ENCODE data around the gene MAP4K3. TPM values are rescaled to one million over a fixed set of nuclear protein-coding genes. Genes with fewer than 3 reads are reported as not detected.

MAP4K3 gene
- total and polyA plus RNA-seq, 2 donors (not counting 1 experiment from before 2014, with no cell fraction given), result 1.3 to 28.3 TPM

DNA sequence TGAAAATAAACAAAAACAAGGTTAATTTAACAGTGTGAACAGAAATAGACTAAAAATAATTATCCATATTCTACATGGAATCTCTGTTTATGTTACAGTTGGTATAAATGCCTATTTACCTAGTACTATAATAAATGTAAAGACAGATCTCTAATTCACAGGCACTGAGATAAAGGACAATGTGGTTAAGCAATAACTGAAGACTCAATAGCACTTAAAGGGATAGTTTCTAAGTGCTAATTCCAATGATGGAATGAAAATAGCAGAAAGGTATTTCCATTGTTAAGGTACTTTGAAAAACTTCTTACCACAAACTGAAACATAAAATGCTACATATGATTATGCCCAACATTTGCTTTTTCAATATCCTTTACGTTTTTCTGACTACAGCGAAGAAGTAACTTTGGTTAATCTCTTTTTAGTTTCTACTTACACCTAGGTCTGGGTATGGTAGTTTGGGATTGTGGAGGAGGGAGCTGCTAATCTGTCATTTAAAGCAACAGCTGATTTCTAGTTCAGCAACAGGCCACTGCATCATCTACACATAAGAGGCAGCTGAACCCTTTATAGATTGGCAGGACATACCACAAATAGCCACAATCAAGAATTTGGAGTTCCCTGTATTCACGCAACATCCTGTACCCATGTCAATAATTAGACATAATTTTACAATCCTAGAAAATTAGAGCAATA, 27.2 kb downstream of the MAP4K3 start:
- TF ChIP-seq, protein P1, sequence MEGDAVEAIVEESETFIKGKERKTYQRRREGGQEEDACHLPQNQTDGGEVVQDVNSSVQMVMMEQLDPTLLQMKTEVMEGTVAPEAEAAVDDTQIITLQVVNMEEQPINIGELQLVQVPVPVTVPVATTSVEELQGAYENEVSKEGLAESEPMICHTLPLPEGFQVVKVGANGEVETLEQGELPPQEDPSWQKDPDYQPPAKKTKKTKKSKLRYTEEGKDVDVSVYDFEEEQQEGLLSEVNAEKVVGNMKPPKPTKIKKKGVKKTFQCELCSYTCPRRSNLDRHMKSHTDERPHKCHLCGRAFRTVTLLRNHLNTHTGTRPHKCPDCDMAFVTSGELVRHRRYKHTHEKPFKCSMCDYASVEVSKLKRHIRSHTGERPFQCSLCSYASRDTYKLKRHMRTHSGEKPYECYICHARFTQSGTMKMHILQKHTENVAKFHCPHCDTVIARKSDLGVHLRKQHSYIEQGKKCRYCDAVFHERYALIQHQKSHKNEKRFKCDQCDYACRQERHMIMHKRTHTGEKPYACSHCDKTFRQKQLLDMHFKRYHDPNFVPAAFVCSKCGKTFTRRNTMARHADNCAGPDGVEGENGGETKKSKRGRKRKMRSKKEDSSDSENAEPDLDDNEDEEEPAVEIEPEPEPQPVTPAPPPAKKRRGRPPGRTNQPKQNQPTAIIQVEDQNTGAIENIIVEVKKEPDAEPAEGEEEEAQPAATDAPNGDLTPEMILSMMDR (IDR thresholded peaks at IDR 0.05), result no peak
- no peak for TF ChIP-seq EZH2 (IDR thresholded peaks at IDR 0.05; ENCODE audit: borderline replicate concordance, insufficient read depth, low read depth, low read length, poor library complexity, severe bottlenecking)
- Histone ChIP-seq H3K9ac (ENCODE audit: low read length) (no peak overlapping the region), H4K20me1 (ENCODE audit: control insufficient read depth, insufficient read depth, low read length, poor library complexity, severe bottlenecking) (no peaks in the 10 kb centered on the region), H3K9me3 (ENCODE audit: control extremely low read depth in 1 of 3, control insufficient read depth in 2 of 3, insufficient read depth in 1 of 3, low read length in 2 of 3) (no peaks in the 10 kb centered on the region), H3K27ac (ENCODE audit: low read length in 2 of 2) (no peak overlapping the region), H3K27me3 (replicated peaks in 1 of 4; ENCODE audit: control extremely low read depth in 1 of 4, control insufficient read depth in 3 of 4, insufficient read depth in 4 of 4, low read length in 3 of 4) (no peaks in the 10 kb centered on the region), H3K4me3 (ENCODE audit: control extremely low read depth in 1 of 5, extremely low read depth in 1 of 5, insufficient read depth in 1 of 5, low read depth in 2 of 5, low read length in 4 of 5) (no peak overlapping the region), H3K79me2 (ENCODE audit: control insufficient read depth, insufficient read depth, low read length) (peaks cover 8% of the 10 kb centered on the region), H3K4me1 (ENCODE audit: control insufficient read depth in 2 of 2, insufficient read depth in 2 of 2, low read length in 2 of 2) (peaks cover 8 to 9% of the 10 kb centered on the region in 2 donors), H2AFZ (ENCODE audit: insufficient read depth, low read depth, low read length, poor library complexity, severe bottlenecking) (no peak overlapping the region), H3K4me2 (replicated peaks; ENCODE audit: low read depth, low read length, poor library complexity, severe bottlenecking) (no peak overlapping the region), H3K36me3 (replicated peaks in 1 of 2; ENCODE audit: control extremely low read depth in 1 of 2, control insufficient read depth in 1 of 2, extremely low read depth in 1 of 2, insufficient read depth in 2 of 2, low read length in 1 of 2) (no peaks in the 10 kb centered on the region)
- Mint-ChIP-seq H3K4me3 (no peak overlapping the region), H3K27me3 (no peaks in the 10 kb centered on the region), H3K27ac (no peak overlapping the region), H3K4me1 (peaks cover 42% of the 10 kb centered on the region), H3K9me3 (ENCODE audit: insufficient read depth) (no peaks in the 10 kb centered on the region)
- ChIA-PET POLR2A (no interaction called here), CTCF (interaction anchor here (0.6 kb wide), 1 partner anchor 692 kb away, joined by 3 read pairs; no protein-coding TSS in a partner anchor)
- no CpG with 5 or more reads among the region's 3 CpGs for WGBS (ENCODE audit: insufficient coverage)
- ATAC-seq (ENCODE audit: low read depth) (no peak), DNase-seq (no peak)
- intact Hi-C loops (cut with micrococcal nuclease), result no loop called here

DNA sequence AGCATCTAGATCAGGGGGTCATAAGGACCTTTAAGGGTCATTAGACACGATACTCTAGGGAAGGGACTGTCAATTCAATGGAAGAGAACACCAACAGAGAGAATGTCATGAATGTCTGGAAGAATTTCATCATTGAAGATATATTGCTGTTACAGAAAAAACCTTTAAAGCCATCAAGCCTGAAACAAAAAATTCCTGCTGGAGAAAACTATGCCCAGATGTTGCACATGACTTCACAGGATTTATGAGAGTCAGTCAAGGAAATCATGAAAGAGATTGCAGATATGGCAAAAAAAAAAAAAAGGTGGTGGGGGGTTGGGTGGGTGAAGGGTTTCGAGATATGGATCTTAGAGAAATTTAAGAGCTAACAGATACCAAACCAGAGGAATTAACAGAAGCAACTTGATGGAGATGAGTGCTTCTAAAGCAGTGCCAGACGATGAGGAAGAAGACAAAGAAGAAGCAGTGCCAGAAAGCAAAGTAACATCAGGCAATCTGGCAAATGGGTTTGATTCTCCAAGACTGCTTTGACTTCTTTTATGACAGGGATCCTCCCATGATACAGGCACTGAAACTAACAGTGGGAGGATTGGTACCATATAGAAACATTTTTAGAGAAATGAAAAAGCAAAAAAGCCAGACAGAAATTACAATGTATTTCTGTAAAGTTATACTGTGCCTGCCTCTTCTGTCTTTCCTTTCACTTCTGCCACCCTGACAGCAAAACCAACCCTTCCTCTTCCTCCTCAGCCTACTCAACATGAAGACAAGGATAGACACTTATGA, 28.5 kb downstream of the MAP4K3 start:
- Histone ChIP-seq H3K9me3 (ENCODE audit: control extremely low read depth in 1 of 3, control insufficient read depth in 2 of 3, insufficient read depth in 1 of 3, low read length in 2 of 3) (no peaks in the 10 kb centered on the region), H3K4me2 (replicated peaks; ENCODE audit: low read depth, low read length, poor library complexity, severe bottlenecking) (peak overlapping the region; percentile 54), H2AFZ (ENCODE audit: insufficient read depth, low read depth, low read length, poor library complexity, severe bottlenecking) (no peak overlapping the region), H3K79me2 (ENCODE audit: control insufficient read depth, insufficient read depth, low read length) (peaks cover 13% of the 10 kb centered on the region), H3K4me3 (ENCODE audit: control extremely low read depth in 1 of 5, extremely low read depth in 1 of 5, insufficient read depth in 1 of 5, low read depth in 2 of 5, low read length in 4 of 5) (no peak overlapping the region), H4K20me1 (ENCODE audit: control insufficient read depth, insufficient read depth, low read length, poor library complexity, severe bottlenecking) (no peaks in the 10 kb centered on the region), H3K4me1 (ENCODE audit: control insufficient read depth in 2 of 2, insufficient read depth in 2 of 2, low read length in 2 of 2) (peaks cover 8 to 9% of the 10 kb centered on the region in 2 donors), H3K27me3 (replicated peaks in 1 of 4; ENCODE audit: control extremely low read depth in 1 of 4, control insufficient read depth in 3 of 4, insufficient read depth in 4 of 4, low read length in 3 of 4) (no peaks in the 10 kb centered on the region), H3K27ac (ENCODE audit: low read length in 2 of 2) (peak overlapping the region in 1 of 2 donors; percentile 20), H3K36me3 (replicated peaks in 1 of 2; ENCODE audit: control extremely low read depth in 1 of 2, control insufficient read depth in 1 of 2, extremely low read depth in 1 of 2, insufficient read depth in 2 of 2, low read length in 1 of 2) (no peaks in the 10 kb centered on the region), H3K9ac (ENCODE audit: low read length) (peak overlapping the region; percentile 15)
- 13% methylated on average over 1 of the region's 3 CpGs for WGBS (ENCODE audit: insufficient coverage)
- intact Hi-C loops (cut with micrococcal nuclease), result no loop called here
- Mint-ChIP-seq H3K4me1 (peaks cover 41% of the 10 kb centered on the region), H3K27ac (peak overlapping the region; percentile 33), H3K9me3 (ENCODE audit: insufficient read depth) (no peaks in the 10 kb centered on the region), H3K4me3 (peak overlapping the region; percentile 24), H3K27me3 (no peaks in the 10 kb centered on the region)
- POLR2A ChIA-PET, result interaction anchor here (0.6 kb wide), 1 partner anchor 36 kb away, joined by 3 read pairs; no protein-coding TSS in a partner anchor
- ATAC-seq (ENCODE audit: low read depth), result no peak
- DNase-seq, result peak; percentile 21
- CTCF ChIA-PET, result no interaction called here
- TF ChIP-seq, protein P1 (IDR thresholded peaks at IDR 0.05), result no peak
- TF ChIP-seq EZH2 (IDR thresholded peaks at IDR 0.05; ENCODE audit: borderline replicate concordance, insufficient read depth, low read depth, low read length, poor library complexity, severe bottlenecking), result no peak

Data from B cell (primary cell).